Ramos (cell line): ENCODE data around the gene FLVCR1.
"Not testable (repeated sequence)": the region's sequence is repeated elsewhere in the genome, so short reads cannot be mapped to it uniquely, and the experiment has no call there.

Experiments
- in situ Hi-C: fragments of 300-500 bp; cut with MboI; formaldehyde crosslinking; loops from one replicate; pipeline ENCODE4 v1.14.3; 2022; ENCODE audit warnings: low sequenced_read_pairs; ENCODE audit not compliant: unreplicated experiment

The FLVCR1 gene

DNA sequence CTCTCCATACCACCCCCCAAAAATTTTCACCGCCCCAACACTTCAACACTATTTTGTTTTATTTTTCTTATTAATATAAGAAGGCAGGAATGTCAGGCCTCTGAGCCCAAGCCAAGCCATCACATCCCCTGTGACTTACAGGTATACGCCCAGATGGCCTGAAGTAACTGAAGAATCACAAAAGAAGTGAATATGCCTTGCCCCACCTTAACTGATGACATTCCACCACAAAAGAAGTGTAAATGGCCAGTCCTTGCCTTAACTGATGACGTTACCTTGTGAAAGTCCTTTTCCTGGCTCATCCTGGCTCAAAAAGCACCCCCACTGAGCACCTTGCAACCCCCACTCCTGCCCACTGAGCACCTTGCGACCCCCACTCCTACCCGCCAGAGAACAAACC lies 56.0 kb downstream of the FLVCR1 start:
- in situ Hi-C loops: not testable (repeated sequence)

DNA sequence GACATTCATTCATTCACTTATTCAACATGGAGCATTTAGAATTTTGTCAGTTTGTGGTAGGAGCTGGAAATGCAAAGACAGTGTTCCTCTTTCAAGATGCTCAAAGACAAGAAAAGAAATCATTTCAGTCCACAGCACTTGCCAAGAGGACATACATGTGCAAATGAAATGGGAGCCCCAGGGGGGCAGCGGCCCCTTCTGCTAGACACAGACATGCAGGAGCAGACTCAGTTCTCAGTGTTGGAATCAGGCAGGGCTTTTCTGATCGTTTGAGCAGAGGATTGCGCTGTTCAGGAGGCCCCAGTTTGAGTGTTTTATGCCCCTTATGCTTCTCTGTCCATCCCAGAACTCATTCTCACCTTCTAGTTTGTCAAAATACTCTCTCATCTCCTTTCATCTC lies 56.7 kb downstream of the FLVCR1 start:
- in situ Hi-C loops: no loop called here

DNA sequence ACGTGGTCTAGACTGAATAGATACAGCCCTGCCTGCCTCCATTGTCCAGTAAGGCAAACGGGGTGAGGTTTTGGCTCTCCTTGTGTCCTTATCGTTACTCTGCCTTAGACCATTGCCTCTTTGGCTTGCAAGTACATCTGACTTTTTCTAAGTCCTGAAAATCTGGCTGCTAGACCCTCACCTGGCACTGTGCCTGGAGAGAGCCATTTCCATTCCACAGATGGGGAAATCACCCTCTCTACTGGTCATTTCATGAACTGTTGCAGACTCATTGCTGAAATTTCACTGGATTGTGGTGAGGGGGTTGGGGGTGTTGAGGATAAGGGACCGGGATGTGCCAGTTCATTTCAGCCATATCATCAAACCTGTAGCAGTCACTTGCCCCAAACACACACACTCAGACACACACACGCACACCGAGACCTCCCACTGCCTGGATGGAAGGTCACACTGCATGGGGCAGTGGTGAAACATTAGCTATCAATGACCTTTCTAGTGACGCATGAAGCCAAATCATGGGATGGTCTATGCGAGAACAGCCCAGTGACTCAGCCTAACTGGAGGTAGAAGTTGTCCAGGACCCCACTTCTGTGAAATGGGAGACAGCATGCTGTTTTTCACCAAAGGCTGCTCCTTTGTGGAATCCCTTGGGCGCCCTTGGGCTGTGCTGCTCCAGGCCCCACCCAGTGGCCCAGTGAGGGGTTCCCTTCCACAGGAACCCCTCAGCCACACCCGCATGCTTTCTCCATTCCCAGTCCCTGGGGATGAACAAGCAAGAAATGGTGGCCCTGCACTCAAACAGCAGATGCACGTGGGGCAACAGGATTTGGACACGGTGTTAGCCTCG lies 57.4 kb downstream of the FLVCR1 start:
- in situ Hi-C loops: no loop called here

DNA sequence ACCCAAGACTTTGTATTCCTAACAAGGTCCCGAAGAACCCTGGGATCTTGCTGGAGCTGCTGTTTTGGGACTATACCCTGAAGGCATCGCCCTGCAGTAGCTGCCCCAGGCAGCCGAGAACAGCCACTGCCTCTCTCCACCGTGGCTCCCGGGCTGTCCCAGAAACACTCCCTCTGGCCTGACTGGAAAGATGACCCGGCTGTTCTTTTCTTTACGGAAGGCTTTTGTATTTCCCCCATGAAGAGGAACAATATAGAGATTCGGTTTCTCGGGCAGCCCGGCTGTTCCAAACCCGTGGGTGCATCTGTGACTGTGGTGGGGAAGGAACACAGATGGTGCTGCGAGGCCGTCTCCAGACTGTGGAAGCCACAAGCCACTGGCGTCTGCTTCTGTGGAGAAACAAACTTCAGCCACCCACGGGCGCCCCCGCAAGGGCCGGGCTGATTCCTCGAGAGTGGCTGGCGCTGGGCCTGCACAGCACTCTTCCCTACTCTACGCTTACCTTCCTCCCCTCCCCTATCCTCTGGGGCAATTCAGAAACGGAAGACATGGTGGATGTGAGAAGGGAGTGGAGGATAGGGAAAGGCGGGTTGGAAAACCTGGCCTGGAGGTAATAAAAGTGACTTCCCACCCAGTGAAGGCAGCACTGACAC lies 58.5 kb downstream of the FLVCR1 start:
- in situ Hi-C loops: no loop called here

DNA sequence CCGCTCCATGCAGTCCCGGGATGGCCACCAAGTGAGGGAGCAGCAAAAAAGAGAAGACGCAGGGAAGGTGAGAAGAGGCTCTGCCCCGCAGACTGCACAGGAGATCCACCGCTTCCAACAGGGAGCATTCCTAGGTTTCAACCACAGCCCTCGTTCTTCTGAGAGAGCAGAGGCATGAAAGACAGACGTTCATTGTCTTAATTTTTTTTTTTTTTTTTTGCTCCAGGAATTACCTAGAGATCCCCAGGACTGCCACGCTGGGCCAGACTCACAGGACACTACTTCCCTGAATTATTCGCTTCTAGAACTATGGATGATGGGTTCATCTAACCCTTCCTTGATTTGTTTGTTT lies 59.0 kb downstream of the FLVCR1 start:
- in situ Hi-C loops: no loop called here

DNA sequence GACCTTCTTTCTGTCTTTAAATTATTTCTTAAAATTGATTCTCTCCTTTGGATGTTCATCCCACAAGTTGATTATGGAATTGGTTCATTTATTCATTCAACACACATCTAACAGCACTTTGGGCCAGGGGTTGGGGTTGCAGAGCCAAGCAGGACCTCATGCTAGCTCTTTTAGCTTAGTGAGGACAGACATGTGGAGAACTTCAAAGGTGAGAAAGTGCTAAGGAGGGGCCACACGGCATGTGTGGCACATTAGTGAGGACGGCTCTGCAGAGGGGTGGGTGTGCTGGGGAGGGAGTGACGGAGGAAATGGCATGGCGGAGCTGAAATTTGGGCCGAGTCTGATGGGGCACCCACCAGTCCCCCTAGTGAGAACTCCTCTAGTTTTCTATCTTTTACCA lies 59.8 kb downstream of the FLVCR1 start:
- in situ Hi-C loops: no loop called here

DNA sequence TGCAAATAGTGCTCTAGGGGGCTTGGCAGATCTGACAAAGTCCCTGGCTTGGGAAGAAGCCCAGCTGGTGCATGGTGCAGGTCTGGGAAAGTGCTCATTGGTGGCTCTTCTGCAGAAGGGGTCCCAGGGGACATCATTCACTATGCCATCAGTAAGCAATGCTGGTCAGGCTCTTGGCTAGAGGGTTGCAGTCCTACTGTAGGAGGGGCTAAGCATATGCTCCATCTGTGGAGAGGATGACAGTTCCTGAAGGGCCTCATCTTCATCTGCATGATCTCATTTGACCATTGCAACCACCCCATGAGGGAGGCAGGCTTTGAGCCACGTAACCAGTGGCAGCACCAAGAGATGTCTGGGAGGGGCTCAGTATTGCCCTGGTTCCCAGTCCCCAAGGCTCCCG lies 60.7 kb downstream of the FLVCR1 start:
- in situ Hi-C loops: no loop called here

DNA sequence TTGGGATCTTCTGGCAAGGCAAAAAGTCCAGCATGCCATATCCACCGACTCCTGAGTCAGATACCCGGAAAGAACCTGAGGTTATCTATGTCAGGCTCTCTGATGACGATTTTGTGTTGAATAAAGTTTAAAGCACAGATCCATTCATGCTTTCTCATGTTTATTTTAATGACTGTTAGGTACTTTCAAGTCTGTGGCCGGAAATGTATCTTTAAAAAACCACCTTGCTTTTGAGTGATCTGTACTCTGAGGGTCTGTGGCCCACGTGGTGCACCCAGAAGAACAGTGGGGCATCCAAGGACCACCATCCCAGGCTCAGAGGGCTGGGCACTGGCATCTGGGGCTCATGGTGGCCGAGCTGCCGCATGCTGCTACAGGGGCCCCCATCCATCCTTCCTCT lies 62.2 kb downstream of the FLVCR1 start:
- in situ Hi-C loops: no loop called here

DNA sequence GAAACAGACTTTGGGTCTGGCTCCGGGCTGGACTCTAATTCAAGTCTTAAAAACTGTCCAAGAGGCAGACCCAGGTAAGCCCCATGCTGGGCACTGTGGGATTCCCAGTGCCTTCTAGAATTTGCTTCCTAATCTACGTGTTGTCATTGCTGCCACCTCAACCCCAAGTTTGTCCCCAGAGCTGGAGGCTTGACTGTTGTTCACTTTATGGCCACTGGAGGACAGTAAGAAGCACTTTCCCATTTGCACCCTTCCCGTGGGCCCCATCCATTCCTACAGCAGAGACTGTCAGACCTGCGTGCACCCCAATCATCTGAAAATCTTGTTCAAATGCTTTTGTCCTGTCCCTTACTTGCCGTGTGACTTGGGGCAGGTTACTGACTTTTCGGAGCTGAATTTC lies 62.8 kb downstream of the FLVCR1 start:
- in situ Hi-C loops: no loop called here

DNA sequence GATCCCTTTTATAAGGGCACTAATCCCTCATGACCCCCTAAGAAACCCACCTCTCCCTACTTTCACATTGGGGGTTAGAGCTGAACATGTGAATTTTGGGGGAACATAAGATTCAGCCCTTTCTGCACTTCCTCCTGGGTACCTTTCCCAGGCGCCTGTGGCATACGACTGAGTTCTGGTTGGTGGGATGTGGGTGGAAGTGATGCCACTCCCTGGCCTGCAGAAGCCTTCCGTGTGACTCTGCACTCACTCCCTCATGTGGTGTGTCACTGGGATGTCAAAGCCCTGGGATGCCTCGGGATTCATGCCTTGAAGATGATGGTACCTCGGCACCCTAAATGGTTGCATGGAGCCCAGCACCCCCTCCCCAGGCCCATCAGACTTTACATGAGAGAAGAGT lies 63.9 kb downstream of the FLVCR1 start:
- in situ Hi-C loops: no loop called here

DNA sequence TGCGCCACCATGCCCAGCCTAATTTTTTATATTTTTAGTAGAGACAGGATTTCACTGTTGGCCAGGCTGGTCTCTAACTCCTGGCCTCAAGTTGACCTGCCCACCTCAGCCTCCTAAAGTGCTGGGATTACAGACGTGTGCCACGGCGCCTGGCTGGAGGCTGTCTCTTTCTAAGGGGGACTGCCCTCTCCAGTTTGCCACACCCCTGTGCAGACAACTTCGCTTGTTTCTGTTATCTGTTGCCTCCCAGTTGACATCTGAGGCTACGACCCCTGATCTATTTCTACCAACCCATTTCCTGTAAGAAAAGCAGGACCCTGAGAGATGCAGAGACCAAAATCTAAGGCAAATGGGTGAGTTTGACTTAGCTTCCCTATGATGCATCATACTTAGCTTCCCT lies 68.3 kb downstream of the FLVCR1 start:
- in situ Hi-C loops: no loop called here

DNA sequence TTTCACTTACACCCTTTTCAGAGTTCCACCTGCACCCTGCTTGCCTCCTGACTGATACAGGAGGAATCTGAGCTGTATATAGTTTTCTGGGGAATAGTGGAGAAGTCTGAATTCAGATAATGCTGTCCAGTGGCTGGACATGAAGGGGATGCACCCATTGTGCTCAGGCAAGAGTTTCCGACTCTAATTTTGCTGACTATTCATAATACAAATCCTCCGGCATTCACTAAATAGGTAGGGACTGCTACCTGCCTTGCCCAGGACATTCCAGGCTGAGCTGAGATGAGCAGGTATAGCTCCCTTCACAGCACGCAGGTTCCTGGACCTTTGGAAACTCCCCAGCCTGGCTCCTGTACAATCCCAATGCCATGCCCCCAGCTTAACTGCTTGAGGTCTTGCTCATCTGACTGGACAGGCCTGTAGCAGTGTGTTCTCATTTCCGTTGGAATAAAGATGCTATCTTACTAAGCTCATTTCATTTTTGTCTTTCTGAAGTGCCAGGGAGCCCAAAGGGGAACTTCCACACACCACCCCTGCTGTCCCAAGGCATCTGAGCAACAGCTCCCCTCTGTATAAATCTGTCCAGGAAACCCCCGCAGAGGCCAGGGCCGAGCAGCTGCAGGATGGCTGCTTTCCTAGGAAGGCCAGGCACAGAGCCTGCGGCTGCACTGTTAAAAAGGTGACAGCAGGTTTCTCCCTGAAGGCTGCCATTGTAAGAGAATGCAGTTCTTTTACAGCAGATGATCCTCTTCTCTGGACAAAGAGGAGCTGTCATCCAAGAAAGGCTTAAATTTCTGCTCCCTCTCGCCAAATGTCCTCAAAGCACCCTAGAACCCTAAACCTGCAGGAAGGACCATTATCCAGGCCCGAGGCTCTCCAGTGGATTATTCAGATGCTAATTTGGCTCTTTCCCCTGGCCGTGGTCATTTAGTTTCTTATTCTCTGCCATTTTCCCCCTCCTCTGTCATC lies 70.5 kb downstream of the FLVCR1 start:
- in situ Hi-C loops: no loop called here

DNA sequence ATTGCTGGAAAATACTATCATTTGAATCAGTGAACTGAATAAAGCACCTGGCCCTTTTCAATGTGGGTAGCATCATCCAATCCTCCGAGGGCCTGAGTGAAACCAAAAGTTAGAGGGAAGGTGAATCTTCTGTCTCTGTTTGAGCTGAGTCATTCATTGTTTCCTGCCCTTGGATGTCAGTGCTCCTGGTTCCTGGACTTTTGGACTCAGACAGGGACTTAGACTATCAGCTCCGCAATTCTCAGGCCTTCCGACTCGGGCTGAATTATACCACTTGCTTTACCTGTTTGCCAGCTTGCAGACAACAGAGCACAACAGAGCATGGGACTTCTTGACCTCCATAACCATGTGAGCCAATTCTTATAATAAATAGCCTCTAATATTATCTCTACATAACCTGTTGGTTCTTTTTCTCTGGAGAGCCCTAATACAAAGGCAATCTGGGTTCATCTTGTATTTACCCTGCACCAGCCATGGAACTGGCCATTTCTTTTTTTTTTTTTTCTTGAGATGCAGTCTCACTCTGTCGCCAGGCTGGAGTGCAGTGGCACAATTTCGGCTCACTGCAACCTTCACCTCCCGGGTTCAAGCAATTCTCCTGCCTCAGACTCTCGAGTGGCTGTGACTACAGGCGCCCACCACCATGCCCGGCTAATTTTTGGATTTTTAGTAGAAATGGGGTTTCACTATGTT lies 73.1 kb downstream of the FLVCR1 start:
- in situ Hi-C loops: no loop called here

DNA sequence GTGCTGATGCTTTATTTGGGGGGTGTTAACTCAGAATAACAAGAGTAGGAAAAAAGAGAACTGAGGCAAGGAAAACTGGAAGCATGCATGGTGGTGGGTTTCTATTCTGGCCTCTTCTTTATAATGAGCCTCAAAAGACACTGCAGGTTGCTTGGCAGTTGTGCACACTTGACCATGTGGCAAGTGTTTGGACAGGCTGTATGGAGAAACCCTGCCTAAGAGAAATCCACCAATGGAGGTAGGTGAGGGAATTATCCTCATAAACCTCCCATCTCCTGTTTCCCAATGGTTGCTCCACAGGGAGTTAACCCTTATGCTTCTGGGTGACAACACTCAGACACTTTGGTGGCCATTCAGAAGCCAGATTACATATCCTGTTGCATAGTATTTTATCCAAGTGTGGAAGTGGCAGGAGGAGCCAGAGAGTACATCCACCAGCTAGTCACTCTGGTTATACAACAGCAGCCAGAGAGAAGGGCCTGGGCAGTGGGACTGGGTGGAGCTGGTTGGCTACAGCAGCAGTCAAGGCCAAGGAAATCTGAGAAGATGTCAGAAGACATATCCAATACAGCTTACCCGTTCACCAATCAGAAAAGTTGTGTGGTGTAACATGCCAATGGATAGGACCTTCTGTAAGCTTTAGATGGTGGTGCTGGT lies 75.9 kb downstream of the FLVCR1 start:
- in situ Hi-C loops: no loop called here

DNA sequence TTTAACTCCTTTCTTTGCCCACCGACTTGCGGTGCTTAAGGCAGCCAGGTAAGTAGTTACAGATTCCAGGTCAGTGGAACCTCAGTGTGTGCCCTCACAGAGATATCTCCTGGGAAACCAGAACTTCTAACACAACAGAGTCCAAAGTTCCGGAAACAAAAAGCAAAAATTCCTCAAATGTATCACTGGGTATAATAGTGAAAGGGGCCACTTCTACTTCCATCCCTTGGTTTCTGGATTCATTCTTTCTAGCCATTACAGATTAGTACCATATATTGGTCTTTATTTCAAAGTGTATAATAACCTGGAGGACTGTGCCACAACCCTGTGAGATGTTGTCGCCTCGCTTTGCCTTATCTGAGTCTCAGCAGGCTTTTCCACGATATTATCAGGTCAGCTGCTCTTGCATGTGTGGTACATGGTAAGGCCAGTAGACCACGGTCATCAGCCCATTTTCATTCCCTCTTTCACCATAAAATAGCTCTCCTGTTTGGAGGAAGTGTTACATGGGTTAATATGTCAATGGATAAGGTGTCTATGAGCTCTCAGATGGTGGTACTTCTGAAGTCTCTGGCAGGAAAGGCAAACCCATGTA lies 77.4 kb downstream of the FLVCR1 start:
- in situ Hi-C loops: no loop called here

DNA sequence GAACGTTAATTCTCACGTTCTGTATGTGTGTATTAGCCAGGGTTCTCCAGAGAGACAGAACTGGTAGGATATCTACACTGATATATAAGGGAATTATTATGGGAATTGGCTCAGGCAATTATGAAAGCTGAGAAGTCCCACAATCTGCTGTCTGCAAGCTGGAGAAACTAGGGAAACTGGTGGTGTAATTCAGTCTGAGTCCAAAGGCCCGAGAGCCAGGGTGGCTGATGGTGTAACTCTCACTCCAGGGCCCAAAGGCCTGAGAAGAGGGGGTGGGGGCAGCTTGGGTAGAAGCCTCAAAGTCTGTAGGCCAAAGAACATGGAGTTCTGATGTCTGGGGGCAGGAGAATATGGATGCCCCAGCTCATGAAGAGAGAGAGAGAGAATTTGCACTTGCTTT lies 79.0 kb downstream of the FLVCR1 start:
- in situ Hi-C loops: no loop called here

DNA sequence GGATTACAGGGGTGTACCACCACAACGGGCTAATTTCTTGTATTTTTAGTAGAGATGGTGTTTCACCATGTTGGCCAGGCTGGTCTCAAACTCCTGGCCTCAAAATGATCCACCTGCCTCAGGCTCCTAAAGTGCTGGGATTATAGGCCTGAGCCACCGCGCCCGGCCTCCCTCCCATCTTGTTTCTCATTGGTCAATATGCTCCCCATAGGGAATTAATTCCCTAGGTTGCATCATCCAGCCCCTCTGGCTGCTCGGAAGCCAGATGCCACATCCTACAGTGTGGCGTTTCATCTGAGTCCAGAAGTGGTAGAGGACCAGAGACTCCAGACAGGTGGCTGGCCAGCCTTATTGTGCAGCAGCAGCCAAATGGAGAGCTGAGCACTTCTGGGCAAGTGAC lies 80.8 kb downstream of the FLVCR1 start:
- in situ Hi-C loops: no loop called here

DNA sequence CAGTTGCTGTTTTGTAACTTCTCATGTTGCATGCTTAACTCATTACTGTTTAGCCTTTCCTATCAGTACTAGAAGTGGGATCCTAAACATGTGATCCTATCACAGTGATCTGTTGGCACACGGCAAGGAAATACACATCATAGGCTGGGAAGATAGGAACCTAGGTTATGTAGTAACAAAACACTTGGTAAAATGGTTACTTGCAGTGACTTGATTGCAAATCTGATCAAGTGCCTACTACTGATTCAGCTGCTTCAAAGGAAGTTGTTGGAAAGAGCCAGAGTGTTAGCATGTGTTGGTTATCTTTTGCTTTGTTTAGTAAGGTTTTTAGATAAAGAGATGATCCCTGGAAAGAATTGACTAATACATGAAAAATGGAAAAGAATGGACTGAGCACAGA lies 83.4 kb downstream of the FLVCR1 start:
- in situ Hi-C loops: no loop called here

DNA sequence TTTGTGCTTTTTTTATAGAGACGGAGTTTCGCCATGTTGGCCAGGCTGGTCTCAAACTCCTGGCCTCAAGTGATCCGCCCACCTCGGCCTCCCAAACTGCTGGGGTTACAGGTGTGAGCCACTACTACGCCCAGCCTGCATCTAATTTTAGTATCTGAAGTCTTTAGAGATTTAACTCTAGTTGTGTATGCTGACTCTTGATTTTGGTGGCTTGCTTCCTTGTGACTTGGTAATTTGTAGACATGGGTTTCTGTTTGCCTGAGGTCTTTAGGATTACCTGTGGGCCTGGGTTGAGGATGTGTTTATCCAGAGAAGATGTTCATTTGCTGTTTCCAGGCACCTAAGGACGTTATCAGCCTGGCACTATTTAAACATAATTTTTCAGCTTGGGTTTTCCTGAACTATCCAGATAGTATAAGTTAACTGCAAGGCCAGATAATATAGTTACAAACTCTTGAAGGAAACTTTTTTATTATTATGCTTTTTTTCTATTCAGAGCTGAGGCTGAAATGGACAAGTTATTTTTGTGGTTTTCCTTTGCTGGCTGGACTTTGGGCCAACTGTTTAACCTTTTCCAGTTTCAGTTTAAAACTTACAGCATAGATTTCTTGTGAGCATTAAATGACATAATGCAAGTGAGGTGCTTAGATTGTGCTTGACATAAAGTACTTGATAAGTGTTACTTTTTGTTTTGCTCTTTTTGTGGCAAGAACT lies 84.8 kb downstream of the FLVCR1 start:
- in situ Hi-C loops: no loop called here
